Immature natural killer cell (primary cell): ENCODE data around the gene EPB41L1. TPM values are rescaled to one million over a fixed set of nuclear protein-coding genes. Genes with fewer than 3 reads are reported as not detected.
A peak's percentile ranks its signal among the peaks of the same experiment; 100 is the strongest.

Experiments
- DNase-seq, 3 donors: peaks; one replicate each; pipeline ENCODE4 v3.0.0; 2022; ENCODE audit warnings: mixed read lengths in 1 of 3
- H3K27ac Mint-ChIP-seq, 6 donors: one replicate each; pipeline ENCODE4 v1.8.0; 2020; ENCODE audit warnings: mixed read lengths in 6 of 6, mild to moderate bottlenecking in 5 of 6, inconsistent platforms in 4 of 6, moderate library complexity in 3 of 6
- H3K27me3 Mint-ChIP-seq, 3 donors: one replicate each; pipeline ENCODE4 v1.8.0; 2020 to 2021; ENCODE audit warnings: low read depth in 3 of 3, mild to moderate bottlenecking in 3 of 3, mixed read lengths in 3 of 3, moderate library complexity in 3 of 3, inconsistent platforms in 1 of 3
- H3K36me3 Mint-ChIP-seq, 3 donors: one replicate each; pipeline ENCODE4 v1.8.0; 2020; ENCODE audit warnings: mixed read lengths in 3 of 3, inconsistent platforms in 2 of 3, mild to moderate bottlenecking in 2 of 3
- H3K4me1 Mint-ChIP-seq, 2 donors: one replicate each; pipeline ENCODE4 v1.8.0; 2020; ENCODE audit warnings: inconsistent platforms in 2 of 2, mild to moderate bottlenecking in 2 of 2, mixed read lengths in 2 of 2, moderate library complexity in 1 of 2
- H3K4me3 Mint-ChIP-seq, 5 donors: one replicate each; pipeline ENCODE4 v1.8.0; 2020; ENCODE audit warnings: mild to moderate bottlenecking in 5 of 5, mixed read lengths in 5 of 5, inconsistent platforms in 3 of 5, moderate library complexity in 3 of 5
- H3K9me3 Mint-ChIP-seq, 6 donors: one replicate each; pipeline ENCODE4 v1.8.0; 2020; ENCODE audit warnings: mild to moderate bottlenecking in 6 of 6, mixed read lengths in 6 of 6, inconsistent platforms in 4 of 6, moderate library complexity in 3 of 6
- polyA plus RNA-seq, 3 donors: library from polyadenylated mRNA; unstranded; fragments of 300-500 nt; fragmentation: Illumina TruSeq; gene quantifications; one replicate each; pipeline ENCODE4 v1.2.3, GENCODE V29; 2021

EPB41L1 gene
- polyA plus RNA-seq, 3 donors from 2014 or later, result not detected

- Mint-ChIP-seq H3K27me3 (peaks cover 2 to 7% (median 4%) of the 10 kb centered on the region in 3 donors), H3K36me3 (no peaks in the 10 kb centered on the region), H3K4me1 (peaks cover 2 to 6% of the 10 kb centered on the region in 2 donors), H3K4me3 (no peak overlapping the region), H3K27ac (peak overlapping the region in 1 of 6 donors; percentile 23), H3K9me3 (no peaks in the 10 kb centered on the region)
- DNase-seq, result no peak
Observed at GRCh38 chr20:36216314-36217025, 61.9 kb downstream of the EPB41L1 start.

DNA sequence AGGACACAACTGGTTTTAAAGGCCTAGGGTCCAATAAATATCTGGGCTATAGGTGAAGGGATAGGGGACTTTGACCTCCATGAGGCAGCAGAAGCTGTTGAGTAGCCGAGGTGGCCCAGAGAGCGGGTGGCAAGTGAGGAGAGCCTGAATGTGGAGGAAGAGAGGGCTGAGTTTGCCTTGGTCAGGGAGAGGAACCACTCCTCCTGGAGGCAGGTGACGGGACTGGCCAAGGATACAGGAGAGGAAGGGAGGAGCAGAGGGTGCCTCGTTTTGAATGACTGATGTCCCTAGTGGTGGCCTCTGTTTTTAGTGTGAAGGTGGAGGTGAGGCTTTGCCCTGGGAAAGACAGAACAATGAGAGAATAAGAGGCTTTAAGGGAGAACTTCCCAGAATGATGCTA is 62.7 kb downstream of the EPB41L1 start:
- Mint-ChIP-seq H3K4me3 (no peak overlapping the region), H3K4me1 (peaks cover 2 to 6% of the 10 kb centered on the region in 2 donors), H3K27ac (no peak overlapping the region), H3K9me3 (no peaks in the 10 kb centered on the region), H3K27me3 (peaks cover 0 to 6% (median 2%) of the 10 kb centered on the region in 3 donors), H3K36me3 (no peaks in the 10 kb centered on the region)
- DNase-seq, result no peak

GRCh38 chr20:36218380-36219064 is 64.0 kb downstream of the EPB41L1 start:
- Mint-ChIP-seq H3K27ac (no peak overlapping the region), H3K4me3 (no peak overlapping the region), H3K9me3 (no peaks in the 10 kb centered on the region), H3K4me1 (peaks cover 2 to 6% of the 10 kb centered on the region in 2 donors), H3K36me3 (no peaks in the 10 kb centered on the region), H3K27me3 (peaks cover 0 to 6% (median 0%) of the 10 kb centered on the region in 3 donors)
- no peak for DNase-seq

- H3K36me3 Mint-ChIP-seq, result no peaks in the 10 kb centered on the region
- H3K9me3 Mint-ChIP-seq, result no peaks in the 10 kb centered on the region
- H3K27ac Mint-ChIP-seq, result no peak overlapping the region
- DNase-seq, result no peak
- H3K4me3 Mint-ChIP-seq, result no peak overlapping the region
- H3K4me1 Mint-ChIP-seq, result peaks cover 2 to 6% of the 10 kb centered on the region in 2 donors
- H3K27me3 Mint-ChIP-seq, result peaks cover 0 to 6% (median 0%) of the 10 kb centered on the region in 3 donors
Observed at GRCh38 chr20:36219671-36220220, 65.2 kb downstream of the EPB41L1 start.

- H3K27ac Mint-ChIP-seq, result no peak overlapping the region
- no peak for DNase-seq
- H3K9me3 Mint-ChIP-seq, result no peaks in the 10 kb centered on the region
- no peaks in the 10 kb centered on the region for H3K4me1 Mint-ChIP-seq
- no peaks in the 10 kb centered on the region for H3K36me3 Mint-ChIP-seq
- H3K4me3 Mint-ChIP-seq, result no peak overlapping the region
- H3K27me3 Mint-ChIP-seq, result peaks cover 2 to 7% (median 6%) of the 10 kb centered on the region in 3 donors
Observed at GRCh38 chr20:36225666-36226065, 71.1 kb downstream of the EPB41L1 start.

GRCh38 chr20:36228770-36229169 is 74.2 kb downstream of the EPB41L1 start:
- Mint-ChIP-seq H3K36me3 (no peaks in the 10 kb centered on the region), H3K9me3 (no peaks in the 10 kb centered on the region), H3K4me3 (no peak overlapping the region)

GRCh38 chr20:36230019-36230418 is 75.5 kb downstream of the EPB41L1 start:
- Mint-ChIP-seq H3K4me1 (no peaks in the 10 kb centered on the region), H3K4me3 (no peak overlapping the region), H3K27ac (no peak overlapping the region), H3K27me3 (peaks cover 2 to 10% (median 6%) of the 10 kb centered on the region in 3 donors), H3K9me3 (no peaks in the 10 kb centered on the region), H3K36me3 (no peaks in the 10 kb centered on the region)
- DNase-seq, result no peak

More at GRCh38 chr20:36228770-36229169, 74.2 kb downstream of the EPB41L1 start:
- Mint-ChIP-seq H3K4me1 (no peaks in the 10 kb centered on the region), H3K27me3 (peaks cover 2 to 10% (median 6%) of the 10 kb centered on the region in 3 donors), H3K27ac (no peak overlapping the region)
- no peak for DNase-seq

DNA sequence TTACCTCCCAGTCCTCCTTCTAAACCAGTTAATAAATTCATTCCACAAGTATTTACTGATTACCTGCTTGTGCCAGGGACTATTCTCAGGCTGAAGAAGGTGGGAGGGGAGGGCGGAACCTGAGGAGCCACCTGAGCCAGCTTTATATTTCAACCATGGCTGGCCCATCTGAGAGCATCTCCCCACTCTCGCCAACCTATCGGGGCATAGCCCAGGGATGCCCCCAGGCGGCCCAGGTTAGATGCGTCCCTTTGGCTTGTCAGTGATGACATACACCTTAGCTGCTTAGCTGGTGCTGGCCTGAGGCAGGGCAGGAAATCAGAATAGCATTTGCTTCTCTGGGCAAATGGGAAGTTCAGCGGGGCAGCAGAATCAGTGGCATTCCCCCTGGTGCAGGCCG is 76.8 kb downstream of the EPB41L1 start:
- Mint-ChIP-seq H3K4me3 (no peak overlapping the region), H3K4me1 (peaks cover 7% of the 10 kb centered on the region in 2 donors), H3K27me3 (peaks cover 2 to 11% (median 4%) of the 10 kb centered on the region in 3 donors), H3K36me3 (no peaks in the 10 kb centered on the region), H3K9me3 (no peaks in the 10 kb centered on the region), H3K27ac (no peak overlapping the region)
- DNase-seq, result no peak

DNA sequence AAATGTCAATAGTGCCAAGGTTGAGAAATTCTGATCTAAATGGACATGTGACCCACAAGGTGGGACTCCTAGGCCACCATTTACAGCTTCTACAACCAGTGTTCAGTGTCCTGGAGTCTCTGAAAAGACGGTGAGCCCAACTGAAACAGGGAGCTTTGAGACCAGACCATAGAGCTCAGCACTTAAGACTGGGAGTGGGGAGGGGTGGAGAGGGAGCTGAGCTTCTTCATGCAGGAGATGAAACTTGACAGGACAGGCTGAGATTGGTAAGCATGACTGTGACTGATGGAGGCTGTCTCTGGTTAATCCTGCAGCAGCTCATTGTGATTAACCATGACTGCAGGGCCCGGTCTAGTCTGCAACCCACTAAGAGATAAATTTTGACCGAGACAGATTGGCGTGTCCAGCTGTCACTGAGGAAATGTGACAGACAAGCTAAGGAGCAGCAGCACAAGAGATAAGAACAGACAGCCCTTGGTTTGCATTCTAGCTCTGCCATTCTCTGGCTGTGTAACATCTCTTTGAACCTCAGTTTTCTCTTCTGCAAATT is 80.3 kb downstream of the EPB41L1 start:
- no peak for DNase-seq
- Mint-ChIP-seq H3K4me3 (peak overlapping the region; percentile 3 to 47 (median 18)), H3K36me3 (no peaks in the 10 kb centered on the region), H3K27ac (peak overlapping the region in 1 of 6 donors; percentile 17), H3K9me3 (no peaks in the 10 kb centered on the region), H3K4me1 (peaks cover 37 to 42% of the 10 kb centered on the region in 2 donors), H3K27me3 (peaks cover 0 to 10% (median 0%) of the 10 kb centered on the region in 3 donors)

DNA sequence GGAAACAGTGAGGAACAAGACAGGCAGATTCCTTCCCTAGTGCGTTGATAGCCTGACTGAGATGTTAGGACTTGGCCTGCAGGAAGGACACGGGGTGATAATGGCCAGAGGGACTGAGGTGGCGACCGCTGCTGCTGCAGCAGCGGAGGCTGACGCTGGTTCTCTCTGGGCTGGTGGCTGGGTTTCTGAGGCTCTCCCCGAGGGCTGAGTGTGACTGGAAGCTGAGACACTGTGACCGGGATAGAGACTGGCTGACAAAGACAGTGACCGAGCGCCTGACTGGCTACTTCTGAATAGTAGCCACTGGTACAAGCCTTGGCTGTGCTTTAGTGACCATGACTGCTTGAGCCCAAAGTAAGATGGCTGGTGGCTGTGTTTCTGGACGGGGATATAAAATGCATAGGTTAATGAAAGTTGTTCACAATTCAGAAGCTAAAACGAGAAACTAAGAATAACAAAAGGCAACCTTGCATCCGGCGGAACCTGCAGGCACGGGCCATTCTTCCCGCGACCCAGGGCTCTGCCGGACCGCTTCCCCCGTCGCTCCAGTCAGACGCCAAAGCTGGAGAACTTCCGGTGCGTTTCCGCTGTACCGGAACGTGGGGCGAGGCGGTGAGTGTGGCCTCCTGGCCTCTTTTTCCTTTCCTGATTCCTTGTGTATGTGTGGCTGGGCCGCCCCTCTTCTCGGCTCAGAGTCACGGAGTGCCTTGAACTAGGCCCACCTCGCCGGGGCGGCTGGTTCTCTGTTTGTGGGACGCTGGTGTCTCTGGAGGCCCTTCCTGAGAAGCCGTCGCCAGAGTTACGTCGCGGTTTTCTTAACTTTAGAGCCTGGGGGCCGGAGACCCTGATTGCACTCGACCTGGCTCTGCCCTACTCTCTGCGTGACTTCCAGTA is 81.6 kb downstream of the EPB41L1 start, which contains the start of gene AAR2:
AAR2 (plus strand) TSS at position 587 of the 894 bp plus-strand sequence. CDS start 3,391 bp downstream, outside the sequence.
- peak; percentile 60 to 75 (median 71) for DNase-seq
- Mint-ChIP-seq H3K27ac (peak within 1 kb of the TSS; percentile 78 to 94 (median 93)), H3K9me3 (no peaks in the 10 kb centered on the region), H3K4me1 (peaks cover 40 to 50% of the 10 kb centered on the region in 2 donors), H3K4me3 (peak within 1 kb of the TSS; percentile 91 to 98 (median 97)), H3K36me3 (peaks cover 0 to 2% (median 0%) of the 10 kb centered on the region in 3 donors), H3K27me3 (peaks cover 0 to 7% (median 0%) of the 10 kb centered on the region in 3 donors)

DNA sequence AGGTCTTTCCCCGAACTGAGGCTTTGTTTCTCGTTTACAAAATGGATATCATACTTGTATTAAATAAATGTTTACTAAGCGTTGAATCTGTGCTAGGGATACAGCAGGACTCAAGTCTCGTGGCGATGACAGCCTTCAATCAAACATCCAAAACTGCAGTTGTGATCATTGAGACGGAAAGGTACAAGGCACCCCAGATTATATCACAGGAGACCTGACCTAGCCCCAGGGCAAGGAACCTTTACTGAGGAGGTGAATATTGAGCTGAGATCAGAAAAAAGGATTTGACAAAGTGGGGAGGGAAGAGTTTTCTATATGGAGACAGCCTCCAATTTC is 82.2 kb downstream of the EPB41L1 start:
- Mint-ChIP-seq H3K4me3 (peak overlapping the region; percentile 91 to 98 (median 97)), H3K4me1 (peaks cover 40 to 54% of the 10 kb centered on the region in 2 donors), H3K36me3 (peaks cover 0 to 2% (median 0%) of the 10 kb centered on the region in 3 donors), H3K27ac (peak overlapping the region; percentile 78 to 94 (median 93)), H3K9me3 (no peaks in the 10 kb centered on the region), H3K27me3 (peaks cover 0 to 7% (median 0%) of the 10 kb centered on the region in 3 donors)
- no peak for DNase-seq

DNA sequence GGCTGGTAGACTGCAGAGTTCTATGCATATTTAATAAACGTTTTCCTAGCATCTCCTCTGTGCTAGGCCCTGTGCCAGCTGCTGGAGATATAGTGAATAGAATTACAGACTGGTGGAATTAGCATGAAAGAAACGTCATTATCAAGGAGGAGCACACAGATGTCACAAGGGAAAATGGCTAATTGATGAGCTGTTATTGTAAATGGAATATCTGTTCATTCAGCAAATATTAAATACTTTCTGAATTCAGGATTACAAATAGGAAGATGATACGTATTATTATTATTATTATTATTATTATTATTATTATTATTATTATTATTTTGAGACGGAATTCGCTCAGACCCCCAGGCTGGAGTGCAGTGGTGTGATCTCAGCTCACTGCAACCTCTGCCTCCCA is 82.9 kb downstream of the EPB41L1 start:
- peak overlapping the region in 5 of 6 donors; percentile 78 to 94 (median 93) for H3K27ac Mint-ChIP-seq
- no peak for DNase-seq
- H3K4me3 Mint-ChIP-seq, result peak overlapping the region; percentile 91 to 98 (median 97)
- H3K36me3 Mint-ChIP-seq, result peaks cover 0 to 2% (median 0%) of the 10 kb centered on the region in 3 donors
- peaks cover 40 to 54% of the 10 kb centered on the region in 2 donors for H3K4me1 Mint-ChIP-seq
- no peaks in the 10 kb centered on the region for H3K9me3 Mint-ChIP-seq
- peaks cover 0 to 7% (median 0%) of the 10 kb centered on the region in 3 donors for H3K27me3 Mint-ChIP-seq

- peaks cover 0 to 7% (median 0%) of the 10 kb centered on the region in 3 donors for H3K27me3 Mint-ChIP-seq
- H3K9me3 Mint-ChIP-seq, result no peaks in the 10 kb centered on the region
- peak overlapping the region; percentile 21 to 75 (median 49) for H3K4me3 Mint-ChIP-seq
- H3K36me3 Mint-ChIP-seq, result peaks cover 0 to 2% (median 0%) of the 10 kb centered on the region in 3 donors
- DNase-seq, result no peak
- H3K27ac Mint-ChIP-seq, result no peak overlapping the region
- peaks cover 40 to 54% of the 10 kb centered on the region in 2 donors for H3K4me1 Mint-ChIP-seq
Observed at GRCh38 chr20:36238153-36238552, 83.6 kb downstream of the EPB41L1 start.
